K562 (cell line): ENCODE results near the gene KIF26A. TPM values are rescaled to one million over a fixed set of nuclear protein-coding genes. Genes with fewer than 3 reads are reported as not detected.

ENCODE experiments used
- ATAC-seq: fragments of 200-7000 bp; cut with Tn5 transposase; 3 replicates; pipeline ENCODE4 v1.9.1; 2020; ENCODE audit warnings: moderate library complexity
- BruUV-seq: library from RNA; stranded (reverse); fragments of 400-500 nt; replicated peaks from 2 replicates; lab custom pipeline; 2021; lab: Mats Ljungman, UMichigan
- CTCF ChIA-PET: fragments of 300-600 bp; formaldehyde crosslinking; extraction: SDS; loops from one replicate; lab custom pipeline; 2021; ENCODE audit warnings: low intra/inter-chr PET ratio; lab: Yijun Ruan, JAX
- POLR2A ChIA-PET: fragments of 300-600, 350-650 bp; sonication (Branson Sonifier 250); formaldehyde crosslinking; extraction: SDS; loops from one replicate; lab custom pipeline; 2021; ENCODE audit warnings: antibody characterized with exemption, inconsistent platforms; lab: Yijun Ruan, JAX
- DNase-seq, 4 experiments: peaks; one replicate each; pipeline versions ENCODE4 v3.0.0 to v3.0.0-alpha.2; 2011 to 2018; ENCODE audit warnings: low spot score in 3 of 4, mixed read lengths in 3 of 4; ENCODE audit errors: extremely low read depth in 1 of 4
- FAIRE-seq: peaks from 2 replicates; lab custom pipeline; 2011; peaks lifted over from hg19 to GRCh38; lab: Jason Lieb, UNC
- H2AFZ ChIP-seq: 2 replicates; pipeline ENCODE4 v1.6.0; 2011; ENCODE audit warnings: low read depth, low read length, control low read depth, inconsistent platforms
- H3K27ac ChIP-seq: fragments of 200-600 bp; 3 replicates; pipeline ENCODE4 v1.8.0; 2011; ENCODE audit warnings: low read depth, mild to moderate bottlenecking, control low read depth, inconsistent platforms, low read length, moderate library complexity, mixed read lengths; ENCODE audit errors: extremely low read depth
- H3K27me3 ChIP-seq, 2 experiments: fragments of 300-600 bp in 1 of 2; 2 replicates in 1 of 2; 3 replicates in 1 of 2; pipeline versions ENCODE4 v1.6.0 to v1.8.0; 2011; ENCODE audit warnings: inconsistent platforms in 2 of 2, low read length in 2 of 2, mild to moderate bottlenecking in 1 of 2, mixed read lengths in 1 of 2, moderate library complexity in 1 of 2; ENCODE audit not compliant: control insufficient read depth in 2 of 2, insufficient read depth in 2 of 2
- H3K36me3 ChIP-seq: fragments of 300-600 bp; 3 replicates; pipeline ENCODE4 v1.8.0; 2011; ENCODE audit warnings: mild to moderate bottlenecking, low read length, inconsistent platforms; ENCODE audit not compliant: control insufficient read depth, insufficient read depth
- H3K4me1 ChIP-seq, 2 experiments: fragments of 200-600 bp in 1 of 2; replicated peaks in 1 of 2; 2 replicates in 1 of 2; 3 replicates in 1 of 2; pipeline versions ENCODE4 v1.5.1 to v1.8.0; 2011; ENCODE audit warnings: inconsistent platforms in 2 of 2, low read length in 2 of 2, mild to moderate bottlenecking in 1 of 2, mixed read lengths in 1 of 2, moderate library complexity in 1 of 2; ENCODE audit not compliant: control insufficient read depth in 2 of 2, insufficient read depth in 2 of 2
- H3K4me2 ChIP-seq: 2 replicates; pipeline ENCODE4 v1.6.1; 2011; ENCODE audit warnings: low read length, control low read depth, inconsistent platforms, mixed read lengths; ENCODE audit not compliant: insufficient read depth
- H3K4me3 ChIP-seq: fragments of 200-600 bp; sonication (generic), shearing (Covaris generic); 2 replicates; pipeline ENCODE4 v1.5.1; 2016; ENCODE audit warnings: control low read depth, inconsistent platforms
- H3K79me2 ChIP-seq: fragments of 200-600 bp; 3 replicates; pipeline ENCODE4 v1.8.0; 2011; ENCODE audit warnings: low read length, inconsistent platforms; ENCODE audit not compliant: control insufficient read depth, insufficient read depth
- H3K9ac ChIP-seq, 2 experiments: 2 replicates each; pipeline versions ENCODE4 v1.6.0 to v1.6.1; 2011; ENCODE audit warnings: low read depth in 2 of 2, low read length in 2 of 2, control low read depth in 1 of 2, inconsistent platforms in 1 of 2, mild to moderate bottlenecking in 1 of 2, mixed read lengths in 1 of 2; ENCODE audit not compliant: insufficient read depth in 1 of 2
- H3K9me1 ChIP-seq: one replicate; pipeline ENCODE4 v1.6.0; 2011; ENCODE audit warnings: inconsistent platforms, mild to moderate bottlenecking, low read length, moderate library complexity; ENCODE audit not compliant: control insufficient read depth, insufficient read depth
- H3K9me3 ChIP-seq: replicated peaks from 2 replicates; pipeline ENCODE4 v1.5.1; 2011; ENCODE audit warnings: low read depth, low read length, inconsistent platforms; ENCODE audit not compliant: control insufficient read depth, insufficient read depth
- H4K20me1 ChIP-seq: replicated peaks from 2 replicates; pipeline ENCODE4 v1.6.1; 2011; ENCODE audit warnings: low read length, inconsistent platforms, mixed read lengths; ENCODE audit not compliant: control insufficient read depth, insufficient read depth
- CBX1 ChIP-seq: sonication (generic); IDR thresholded peaks from 2 replicates; pipeline ENCODE4 v1.6.1; 2016; ENCODE audit warnings: antibody characterized with exemption, low read depth, mild to moderate bottlenecking
- ESRRA ChIP-seq: fragments of 450-650 bp; IDR thresholded peaks from 2 replicates; pipeline ENCODE4 v1.6.1; 2014; ENCODE audit warnings: low read depth, mild to moderate bottlenecking, moderate library complexity, borderline replicate concordance
- HDAC2 ChIP-seq: fragments of 450-650 bp; IDR thresholded peaks from 2 replicates; pipeline ENCODE4 v1.6.1; 2016; ENCODE audit warnings: mild to moderate bottlenecking
- HMG20A ChIP-seq: fragments of 450-650 bp; formaldehyde crosslinking; conservative IDR thresholded peaks from 2 replicates; pipeline ENCODE4 v1.4.0; 2020; ENCODE audit warnings: mild to moderate bottlenecking, mixed read lengths
- OTX1 ChIP-seq: fragments of 450-650 bp; formaldehyde crosslinking; IDR thresholded peaks from 2 replicates; pipeline ENCODE4 v1.4.0; 2022; ENCODE audit warnings: mild to moderate bottlenecking
- PHF20 ChIP-seq: fragments of 450-650 bp; IDR thresholded peaks from 2 replicates; pipeline ENCODE4 v1.6.1; 2018; ENCODE audit not compliant: partially characterized antibody
- POLR3A ChIP-seq: IDR thresholded peaks from 2 replicates; pipeline ENCODE4 v1.6.1; 2011; ENCODE audit warnings: borderline replicate concordance, mild to moderate bottlenecking, moderate library complexity; ENCODE audit not compliant: insufficient read length, insufficient read depth; ENCODE audit errors: extremely low read depth
- SOX6 ChIP-seq: fragments of 450-650 bp; IDR thresholded peaks from 2 replicates; pipeline ENCODE4 v1.6.1; 2014; ENCODE audit warnings: mild to moderate bottlenecking
- TRIM24 ChIP-seq, 2 experiments: fragments of 450-650 bp; IDR thresholded peaks; 2 replicates each; pipeline ENCODE4 v1.6.1; 2016
- ZFP30 ChIP-seq: fragments of 250-450 bp; sonication (Bioruptor Pico); IDR thresholded peaks from 2 replicates; pipeline ENCODE4 v1.8.0; 2022; ENCODE audit warnings: moderate library complexity, mild to moderate bottlenecking, inconsistent platforms, borderline replicate concordance
- ZNF232 ChIP-seq: sonication (generic); formaldehyde crosslinking; IDR thresholded peaks from 2 replicates; pipeline ENCODE4 v1.8.0; 2022; ENCODE audit warnings: mild to moderate bottlenecking, missing genetic modification reagents
- WGBS: fragments of 100-300 bp; shearing (Covaris generic); methylation state at CpG from one replicate; pipeline ENCODE4 v1.1.6; 2016; ENCODE audit warnings: low coverage, mixed read lengths; ENCODE audit not compliant: insufficient coverage; ENCODE audit errors: missing lambda C conversion rate; 5-methylcytosine and 5-hydroxymethylcytosine counted together
- in situ Hi-C: fragments of 300-500 bp; cut with MboI; formaldehyde crosslinking; loops from 4 replicates; pipeline ENCODE4 v1.15.0; 2018; ENCODE audit warnings: inconsistent platforms, mixed read lengths
- intact Hi-C: fragments of 100-400 bp; cut with micrococcal nuclease; formaldehyde crosslinking; loops from 2 replicates; pipeline ENCODE4 v1.14.2; 2022
- polyA plus RNA-seq, 8 experiments: library from polyadenylated mRNA; depleted of rRNA in 4 of 8; stranded (reverse) in 5 of 8; unstranded in 3 of 8; fragments of >200 nt; fragmentation: Nextera tagmentation in 2 of 8; fragmentation: Illumina TruSeq in 1 of 8; extraction: Ambion mirVana in 2 of 8; extraction: Trizol in 1 of 8; gene quantifications; 2 replicates each; pipeline versions ENCODE4 v1.2.1 to v1.2.3, GENCODE V29; 2011 to 2014; ENCODE audit warnings: inconsistent platforms in 1 of 8, missing spikeins in 1 of 8
- total RNA-seq, 7 experiments: library from RNA; depleted of rRNA in 6 of 7; stranded (reverse); fragments of >200 nt in 6 of 7; fragmentation: Illumina TruSeq in 2 of 7; extraction: Trizol in 2 of 7; gene quantifications; 2 replicates each; pipeline versions ENCODE4 v1.2.1 to v1.2.3, GENCODE V29; 2011 to 2021; ENCODE audit warnings: low replicate concordance in 1 of 7
- TF ChIP-seq, protein P1 (sequence below): fragments of 450-650 bp; formaldehyde crosslinking; IDR thresholded peaks from 2 replicates; pipeline ENCODE4 v1.4.0; 2022; ENCODE audit warnings: missing genetic modification characterization
- TF ChIP-seq, protein P2 (sequence below): fragments of 450-650 bp; IDR thresholded peaks from 2 replicates; pipeline ENCODE4 v1.7.0; 2016; ENCODE audit warnings: borderline replicate concordance

KIF26A gene
- total and polyA plus RNA-seq, 9 of the 15 experiments (the other 6 are each of a cell fraction or from before 2014, with no cell fraction given) = 0.04 TPM; not detected in 8

GRCh38 chr14:104099096-104100041 is 39.0 kb upstream of the KIF26A start:
- intact Hi-C loops = no loop called here
- ATAC-seq (no peak), DNase-seq (no peak), FAIRE-seq (no peak)
- Histone ChIP-seq H4K20me1 (no peaks in the 10 kb centered on the region), H3K27me3 (peaks cover 0 to 14% of the 10 kb centered on the region in 2 experiments; a peak in 1 of 5 replicates), H3K36me3 (no peaks in the 10 kb centered on the region), H3K4me3 (no peak overlapping the region), H3K4me1 (peaks cover 0 to 13% of the 10 kb centered on the region in 2 experiments; a peak in 2 of 5 replicates), H2AFZ (no peak overlapping the region), H3K9me3 (no peaks in the 10 kb centered on the region), H3K27ac (no peak overlapping the region), H3K9ac (no peak overlapping the region), H3K4me2 (no peak overlapping the region), H3K79me2 (no peaks in the 10 kb centered on the region), H3K9me1 (no peaks in the 10 kb centered on the region)
- BruUV-seq = no TSS peak
- TF ChIP-seq PHF20 (no peak), OTX1 (CRISPR knock-in tag) (no peak), TRIM24 (IDR thresholded peaks at IDR 0.05) (no peak), ZNF232 (CRISPR knock-in tag) (no peak), ESRRA (no peak), ZFP30 (CRISPR knock-in tag) (no peak), HMG20A (no peak), HDAC2 (no peak), CBX1 (no peak), SOX6 (no peak), POLR3A (no peak)
- TF ChIP-seq, protein P1, sequence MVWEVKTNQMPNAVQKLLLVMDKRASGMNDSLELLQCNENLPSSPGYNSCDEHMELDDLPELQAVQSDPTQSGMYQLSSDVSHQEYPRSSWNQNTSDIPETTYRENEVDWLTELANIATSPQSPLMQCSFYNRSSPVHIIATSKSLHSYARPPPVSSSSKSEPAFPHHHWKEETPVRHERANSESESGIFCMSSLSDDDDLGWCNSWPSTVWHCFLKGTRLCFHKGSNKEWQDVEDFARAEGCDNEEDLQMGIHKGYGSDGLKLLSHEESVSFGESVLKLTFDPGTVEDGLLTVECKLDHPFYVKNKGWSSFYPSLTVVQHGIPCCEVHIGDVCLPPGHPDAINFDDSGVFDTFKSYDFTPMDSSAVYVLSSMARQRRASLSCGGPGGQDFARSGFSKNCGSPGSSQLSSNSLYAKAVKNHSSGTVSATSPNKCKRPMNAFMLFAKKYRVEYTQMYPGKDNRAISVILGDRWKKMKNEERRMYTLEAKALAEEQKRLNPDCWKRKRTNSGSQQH (CRISPR knock-in tag) = no peak
- TF ChIP-seq, protein P2, sequence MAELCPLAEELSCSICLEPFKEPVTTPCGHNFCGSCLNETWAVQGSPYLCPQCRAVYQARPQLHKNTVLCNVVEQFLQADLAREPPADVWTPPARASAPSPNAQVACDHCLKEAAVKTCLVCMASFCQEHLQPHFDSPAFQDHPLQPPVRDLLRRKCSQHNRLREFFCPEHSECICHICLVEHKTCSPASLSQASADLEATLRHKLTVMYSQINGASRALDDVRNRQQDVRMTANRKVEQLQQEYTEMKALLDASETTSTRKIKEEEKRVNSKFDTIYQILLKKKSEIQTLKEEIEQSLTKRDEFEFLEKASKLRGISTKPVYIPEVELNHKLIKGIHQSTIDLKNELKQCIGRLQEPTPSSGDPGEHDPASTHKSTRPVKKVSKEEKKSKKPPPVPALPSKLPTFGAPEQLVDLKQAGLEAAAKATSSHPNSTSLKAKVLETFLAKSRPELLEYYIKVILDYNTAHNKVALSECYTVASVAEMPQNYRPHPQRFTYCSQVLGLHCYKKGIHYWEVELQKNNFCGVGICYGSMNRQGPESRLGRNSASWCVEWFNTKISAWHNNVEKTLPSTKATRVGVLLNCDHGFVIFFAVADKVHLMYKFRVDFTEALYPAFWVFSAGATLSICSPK = no peak
- CTCF ChIA-PET = no interaction called here
- in situ Hi-C loops = no loop called here
- WGBS = 3% methylated on average over 13 of the region's 26 CpGs
- POLR2A ChIA-PET = interaction anchor here (0.5 kb wide), 1 partner anchor 179 kb away, joined by 3 read pairs; no protein-coding TSS in a partner anchor
